GM18520 (cell line): ENCODE results near the gene HS3ST4.
"Not testable (repeated sequence)": the region's sequence is repeated elsewhere in the genome, so short reads cannot be mapped to it uniquely, and the experiment has no call there.

Source experiments
- ATAC-seq: cut with Tn5 transposase; IDR thresholded peaks from one replicate; pipeline ENCODE4 v1.9.1; 2021; ENCODE audit not compliant: unreplicated experiment

Gene HS3ST4

GRCh38 chr16:25977121-25977520 is 285.4 kb downstream of the HS3ST4 start:
- ATAC-seq = no peak

GRCh38 chr16:25978218-25978617 is 286.5 kb downstream of the HS3ST4 start:
- ATAC-seq = no peak

GRCh38 chr16:25988084-25988483 is 296.3 kb downstream of the HS3ST4 start:
- ATAC-seq = no peak

GRCh38 chr16:25988882-25989281 is 297.1 kb downstream of the HS3ST4 start:
- ATAC-seq = no peak

GRCh38 chr16:25996052-25996451 is 304.3 kb downstream of the HS3ST4 start:
- ATAC-seq = no peak

GRCh38 chr16:26005336-26005735 is 313.6 kb downstream of the HS3ST4 start:
- no peak for ATAC-seq

GRCh38 chr16:26012376-26012775 is 320.6 kb downstream of the HS3ST4 start:
- no peak for ATAC-seq

- no peak for ATAC-seq
Measured at GRCh38 chr16:26015776-26016175, 324.0 kb downstream of the HS3ST4 start.

GRCh38 chr16:26016989-26017388 is 325.2 kb downstream of the HS3ST4 start:
- ATAC-seq = no peak

GRCh38 chr16:26019381-26020242 is 327.9 kb downstream of the HS3ST4 start:
- ATAC-seq = no peak

- no peak for ATAC-seq
Measured at GRCh38 chr16:26026709-26027450, 335.1 kb downstream of the HS3ST4 start.

- no peak for ATAC-seq
Measured at GRCh38 chr16:26031286-26031685, 339.5 kb downstream of the HS3ST4 start.

GRCh38 chr16:26032661-26033060 is 340.9 kb downstream of the HS3ST4 start:
- not testable (repeated sequence) for ATAC-seq

- ATAC-seq = no peak
Measured at GRCh38 chr16:26041952-26042668, 350.4 kb downstream of the HS3ST4 start.

GRCh38 chr16:26050472-26050871 is 358.7 kb downstream of the HS3ST4 start:
- ATAC-seq = no peak

GRCh38 chr16:26051063-26051462 is 359.3 kb downstream of the HS3ST4 start:
- ATAC-seq = no peak

GRCh38 chr16:26053889-26054288 is 362.1 kb downstream of the HS3ST4 start:
- ATAC-seq = no peak

- ATAC-seq = no peak
Measured at GRCh38 chr16:26058326-26058725, 366.6 kb downstream of the HS3ST4 start.

- ATAC-seq = no peak
Measured at GRCh38 chr16:26070302-26071100, 378.7 kb downstream of the HS3ST4 start.

- ATAC-seq = no peak
Measured at GRCh38 chr16:26071101-26071866, 379.5 kb downstream of the HS3ST4 start.
